GM12878 (cell line): ENCODE measurements around the gene TPRN. TPM values are rescaled to one million over a fixed set of nuclear protein-coding genes. Genes with fewer than 3 reads are reported as not detected.
A peak's percentile ranks its signal among the peaks of the same experiment; 100 is the strongest.

Experiments
- BACH1 ChIP-seq: fragments of 450-650 bp; IDR thresholded peaks from 2 replicates; pipeline ENCODE4 v1.6.1; 2017; ENCODE audit warnings: mild to moderate bottlenecking, borderline replicate concordance
- BMI1 ChIP-seq: fragments of 450-650 bp; IDR thresholded peaks from 2 replicates; pipeline ENCODE4 v1.6.1; 2016; ENCODE audit warnings: mild to moderate bottlenecking, moderate library complexity, borderline replicate concordance
- CREM ChIP-seq: IDR thresholded peaks from 2 replicates; pipeline ENCODE4 v1.6.1; 2014; ENCODE audit warnings: antibody characterized with exemption, low read depth
- CTCF ChIP-seq, 3 experiments: IDR thresholded peaks in 2 of 3; conservative IDR thresholded peaks in 1 of 3; 2 replicates each; pipeline ENCODE4 v1.5.1; 2011; ENCODE audit warnings: low read depth in 3 of 3, low read length in 3 of 3, mild to moderate bottlenecking in 3 of 3, control low read depth in 2 of 3, moderate library complexity in 2 of 3, inconsistent platforms in 1 of 3, mixed read lengths in 1 of 3; ENCODE audit not compliant: control insufficient read depth in 2 of 3, insufficient read depth in 1 of 3; ENCODE audit errors: extremely low read depth in 1 of 3
- EP300 ChIP-seq, 2 experiments: fragments of 150-350 bp in 1 of 2; IDR thresholded peaks; 2 replicates each; pipeline ENCODE4 v1.6.1; 2011 to 2012; ENCODE audit warnings: low read depth in 2 of 2, low read length in 2 of 2, borderline replicate concordance in 1 of 2, improper control_type of control experiment in 1 of 2, inconsistent platforms in 1 of 2; ENCODE audit not compliant: control insufficient read depth in 1 of 2
- EZH2 ChIP-seq: IDR thresholded peaks from 2 replicates; pipeline ENCODE4 v1.6.1; 2012; ENCODE audit warnings: low read depth, mild to moderate bottlenecking, control low read depth, inconsistent platforms, low read length, borderline replicate concordance; ENCODE audit not compliant: control insufficient read depth
- FOXM1 ChIP-seq: IDR thresholded peaks from 2 replicates; pipeline ENCODE4 v1.6.1; 2012; ENCODE audit warnings: low read depth, mild to moderate bottlenecking, inconsistent platforms, low read length, moderate library complexity
- NBN ChIP-seq: fragments of 450-650 bp; IDR thresholded peaks from 2 replicates; pipeline ENCODE4 v1.6.1; 2016
- SP1 ChIP-seq: IDR thresholded peaks from one replicate; pipeline ENCODE4 v1.6.1; 2011; ENCODE audit warnings: low read depth, low read length
- TCF3 ChIP-seq: IDR thresholded peaks from 2 replicates; pipeline ENCODE4 v1.6.1; 2012; ENCODE audit warnings: low read depth, mild to moderate bottlenecking, low read length, borderline replicate concordance; ENCODE audit not compliant: insufficient read depth
- USF2 ChIP-seq: IDR thresholded peaks from 2 replicates; pipeline ENCODE4 v1.6.1; 2011; ENCODE audit warnings: low read depth, low read length, improper control_type of control experiment, borderline replicate concordance
- ZBTB4 ChIP-seq: fragments of 450-650 bp; formaldehyde crosslinking; IDR thresholded peaks from 2 replicates; pipeline ENCODE4 v1.4.0; 2022; ENCODE audit warnings: mild to moderate bottlenecking, moderate library complexity
- ZBTB40 ChIP-seq: fragments of 450-650 bp; IDR thresholded peaks from 2 replicates; pipeline ENCODE4 v1.6.1; 2016; ENCODE audit warnings: mild to moderate bottlenecking, moderate library complexity, borderline replicate concordance
- polyA plus RNA-seq, 11 experiments: library from polyadenylated mRNA; depleted of rRNA in 4 of 11; unstranded in 6 of 11; stranded (reverse) in 5 of 11; fragments of >200 nt; fragmentation: Nextera tagmentation in 4 of 11; fragmentation: Illumina TruSeq in 1 of 11; extraction: Ambion mirVana in 4 of 11; extraction: Trizol in 1 of 11; gene quantifications; 1 replicate in 1 of 11; 2 replicates in 10 of 11; pipeline versions ENCODE4 v1.2.1 to v1.2.3, GENCODE V29; 2011 to 2016; ENCODE audit warnings: inconsistent platforms in 2 of 11, missing spikeins in 2 of 11, low read depth in 1 of 11
- total RNA-seq, 4 experiments: library from RNA; depleted of rRNA in 3 of 4; stranded (reverse); fragments of >200 nt in 3 of 4; fragmentation: Illumina TruSeq in 1 of 4; extraction: Trizol in 1 of 4; gene quantifications; 2 replicates each; pipeline versions ENCODE4 v1.2.1 to v1.2.3, GENCODE V29; 2013 to 2021
- TF ChIP-seq, protein P1 (sequence below): fragments of 450-650 bp; IDR thresholded peaks from 2 replicates; pipeline ENCODE4 v1.6.1; 2017; ENCODE audit warnings: low read depth, mild to moderate bottlenecking, moderate library complexity

Gene TPRN
- total and polyA plus RNA-seq, 10 of the 15 experiments (the other 5 are each of a cell fraction or from before 2014, with no cell fraction given): 0.18 to 19.5 (median 3.1) TPM

GRCh38 chr9:137188490-137189296 is 11.8 kb downstream of the TPRN start, which contains the start of the genes ANAPC2 and SSNA1 (continued):
- TF ChIP-seq ZBTB40: 0 out of 2 replicates have a peak, but pooled peaks have one; percentile 33
- peak; percentile 14 to 49; a peak in 1 of 4 replicates for TF ChIP-seq EP300 (IDR thresholded peaks at IDR 0.05; ENCODE audit: borderline replicate concordance in 1 of 2, control insufficient read depth in 1 of 2, low read depth in 2 of 2, low read length in 2 of 2)
- TF ChIP-seq TCF3: no peak
- no peak for TF ChIP-seq FOXM1
- no peak for TF ChIP-seq ZBTB4 (CRISPR knock-in tag)
- TF ChIP-seq EZH2: no peak
- TF ChIP-seq BMI1: no peak
- TF ChIP-seq NBN: peak; percentile 98
- peak; percentile 81 for TF ChIP-seq SP1
- peak; percentile 41 to 58 (median 52) for TF ChIP-seq CTCF (IDR thresholded peaks at IDR 0.05 in 2 of 3, conservative IDR thresholded peaks at IDR 0.05 in 1 of 3; ENCODE audit: control insufficient read depth in 2 of 3, extremely low read depth in 1 of 3, insufficient read depth in 1 of 3, low read depth in 3 of 3, low read length in 3 of 3)
- peak; percentile 65; the same call in 1 of the 2 replicates for TF ChIP-seq BACH1
- peak; percentile 13; the same call in 1 of the 2 replicates for TF ChIP-seq USF2
- peak; percentile 100 for TF ChIP-seq CREM
- TF ChIP-seq, protein P1, sequence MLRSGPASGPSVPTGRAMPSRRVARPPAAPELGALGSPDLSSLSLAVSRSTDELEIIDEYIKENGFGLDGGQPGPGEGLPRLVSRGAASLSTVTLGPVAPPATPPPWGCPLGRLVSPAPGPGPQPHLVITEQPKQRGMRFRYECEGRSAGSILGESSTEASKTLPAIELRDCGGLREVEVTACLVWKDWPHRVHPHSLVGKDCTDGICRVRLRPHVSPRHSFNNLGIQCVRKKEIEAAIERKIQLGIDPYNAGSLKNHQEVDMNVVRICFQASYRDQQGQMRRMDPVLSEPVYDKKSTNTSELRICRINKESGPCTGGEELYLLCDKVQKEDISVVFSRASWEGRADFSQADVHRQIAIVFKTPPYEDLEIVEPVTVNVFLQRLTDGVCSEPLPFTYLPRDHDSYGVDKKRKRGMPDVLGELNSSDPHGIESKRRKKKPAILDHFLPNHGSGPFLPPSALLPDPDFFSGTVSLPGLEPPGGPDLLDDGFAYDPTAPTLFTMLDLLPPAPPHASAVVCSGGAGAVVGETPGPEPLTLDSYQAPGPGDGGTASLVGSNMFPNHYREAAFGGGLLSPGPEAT: peak; percentile 99
